ENCODE data around the gene SMARCAD1.
"Not testable (repeated sequence)": the region's sequence is repeated elsewhere in the genome, so short reads cannot be mapped to it uniquely, and the experiment has no call there.

Gene SMARCAD1

DNA sequence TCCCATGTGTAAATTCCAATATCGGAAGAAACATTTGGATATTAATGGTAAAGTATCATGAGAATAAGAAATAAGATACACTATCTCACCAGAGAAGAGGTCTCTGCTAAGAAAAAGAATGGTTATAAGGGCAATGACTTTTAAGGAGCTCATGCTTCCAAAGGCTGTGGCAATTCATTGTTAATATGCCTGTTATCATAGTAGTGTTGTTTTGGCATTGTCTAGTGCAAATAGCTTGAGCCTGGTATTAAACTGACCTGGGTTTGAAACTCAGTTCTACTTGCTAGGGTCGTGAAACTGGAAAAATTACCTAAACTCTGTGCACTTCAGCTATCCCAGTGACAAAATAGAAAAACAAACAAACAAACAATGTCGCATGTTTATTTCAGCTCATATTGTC lies 126.2 kb downstream of the SMARCAD1 start:
- no peak for DNase-seq (ENCODE audit: low read depth)
- TF ChIP-seq, protein P1, sequence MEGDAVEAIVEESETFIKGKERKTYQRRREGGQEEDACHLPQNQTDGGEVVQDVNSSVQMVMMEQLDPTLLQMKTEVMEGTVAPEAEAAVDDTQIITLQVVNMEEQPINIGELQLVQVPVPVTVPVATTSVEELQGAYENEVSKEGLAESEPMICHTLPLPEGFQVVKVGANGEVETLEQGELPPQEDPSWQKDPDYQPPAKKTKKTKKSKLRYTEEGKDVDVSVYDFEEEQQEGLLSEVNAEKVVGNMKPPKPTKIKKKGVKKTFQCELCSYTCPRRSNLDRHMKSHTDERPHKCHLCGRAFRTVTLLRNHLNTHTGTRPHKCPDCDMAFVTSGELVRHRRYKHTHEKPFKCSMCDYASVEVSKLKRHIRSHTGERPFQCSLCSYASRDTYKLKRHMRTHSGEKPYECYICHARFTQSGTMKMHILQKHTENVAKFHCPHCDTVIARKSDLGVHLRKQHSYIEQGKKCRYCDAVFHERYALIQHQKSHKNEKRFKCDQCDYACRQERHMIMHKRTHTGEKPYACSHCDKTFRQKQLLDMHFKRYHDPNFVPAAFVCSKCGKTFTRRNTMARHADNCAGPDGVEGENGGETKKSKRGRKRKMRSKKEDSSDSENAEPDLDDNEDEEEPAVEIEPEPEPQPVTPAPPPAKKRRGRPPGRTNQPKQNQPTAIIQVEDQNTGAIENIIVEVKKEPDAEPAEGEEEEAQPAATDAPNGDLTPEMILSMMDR (IDR thresholded peaks at IDR 0.05; ENCODE audit: insufficient read depth, low read depth, low read length, missing control alignments) = no peak
- no peak overlapping the region for H3K4me3 ChIP-seq (ENCODE audit: low read length)

DNA sequence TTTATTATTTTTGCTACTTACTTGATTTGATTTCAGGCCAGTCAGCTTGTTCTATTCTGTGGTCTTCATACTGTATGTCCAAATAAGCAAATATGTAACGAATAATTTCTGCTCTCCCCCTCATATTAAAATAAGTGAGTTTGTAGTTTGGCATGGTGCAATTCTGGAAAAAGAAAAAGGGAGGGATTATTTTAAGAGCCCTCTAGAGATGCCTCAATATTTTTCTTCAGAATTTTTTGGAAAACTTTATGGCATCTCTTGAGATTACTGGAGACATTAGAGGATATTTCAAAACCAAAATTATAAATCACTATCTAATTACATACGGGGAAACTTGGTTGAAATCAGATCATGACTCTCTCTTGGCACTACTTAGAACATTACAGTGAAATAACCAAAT lies 126.8 kb downstream of the SMARCAD1 start:
- TF ChIP-seq, protein P1 (IDR thresholded peaks at IDR 0.05; ENCODE audit: insufficient read depth, low read depth, low read length, missing control alignments) = no peak
- H3K4me3 ChIP-seq (ENCODE audit: low read length) = no peak overlapping the region
- DNase-seq (ENCODE audit: low read depth) = no peak

DNA sequence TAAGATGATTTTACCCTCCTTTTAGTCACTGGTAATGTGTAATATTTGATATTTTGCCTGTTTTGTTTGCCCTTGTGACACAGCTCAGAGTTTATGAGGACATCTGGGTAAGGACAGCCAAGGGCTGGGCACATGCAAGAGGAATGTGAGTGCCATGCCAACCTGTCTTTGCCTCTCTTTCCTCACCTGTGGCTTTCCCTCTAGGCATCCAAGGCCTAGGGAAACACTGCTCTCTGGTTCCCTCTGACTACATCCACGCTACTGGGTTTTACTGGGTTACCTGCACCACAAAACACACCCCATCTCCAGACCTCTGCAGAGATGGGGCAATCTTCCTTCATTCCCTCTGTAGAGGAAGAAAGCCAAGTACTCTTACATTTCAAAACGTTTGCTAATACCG lies 127.3 kb downstream of the SMARCAD1 start:
- peak; percentile 6 for DNase-seq (ENCODE audit: low read depth)
- no peak overlapping the region for H3K4me3 ChIP-seq (ENCODE audit: low read length)
- TF ChIP-seq, protein P1 (IDR thresholded peaks at IDR 0.05; ENCODE audit: insufficient read depth, low read depth, low read length, missing control alignments) = no peak

DNA sequence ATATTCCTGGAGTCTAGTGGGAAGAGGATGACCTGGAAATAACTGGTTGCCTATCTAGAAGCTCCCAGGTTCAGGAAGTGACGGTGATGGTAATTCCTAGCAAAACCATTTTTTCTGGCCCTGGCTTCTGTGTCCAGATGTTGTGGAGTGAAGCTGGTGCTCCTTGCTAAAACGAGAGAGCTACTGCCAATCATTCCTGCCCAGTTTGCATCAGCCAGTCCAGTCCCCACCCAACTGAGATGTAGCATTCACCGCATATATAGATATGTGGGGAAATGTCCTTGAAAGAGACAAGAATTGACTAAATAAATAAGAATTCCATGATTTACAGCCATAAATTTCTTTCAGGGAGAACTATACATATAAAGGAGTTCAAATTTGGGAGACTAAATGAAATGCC lies 128.6 kb downstream of the SMARCAD1 start:
- no peak overlapping the region for H3K4me3 ChIP-seq (ENCODE audit: low read length)
- TF ChIP-seq, protein P1 (IDR thresholded peaks at IDR 0.05; ENCODE audit: insufficient read depth, low read depth, low read length, missing control alignments) = no peak
- DNase-seq (ENCODE audit: low read depth) = no peak

DNA sequence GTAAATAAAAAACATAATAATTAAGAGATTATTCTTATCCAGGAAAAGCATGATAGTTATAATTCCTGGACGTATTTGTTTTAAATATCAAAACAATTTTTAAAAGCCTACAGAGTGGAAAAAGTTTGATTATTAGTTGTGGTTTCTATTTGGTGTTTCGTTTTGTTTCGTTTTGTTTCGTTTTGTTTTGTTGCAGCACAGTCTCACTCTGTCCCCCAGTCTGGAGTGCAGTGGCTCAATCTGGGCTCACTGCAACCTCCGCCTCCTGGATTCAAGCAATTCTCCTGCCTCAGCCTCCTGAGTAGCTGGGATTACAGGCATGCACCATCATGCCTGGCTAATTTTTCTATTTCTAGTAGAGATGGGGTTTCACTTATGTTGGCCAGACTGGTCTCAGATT lies 129.1 kb downstream of the SMARCAD1 start:
- DNase-seq (ENCODE audit: low read depth); H3K4me3 ChIP-seq (ENCODE audit: low read length): not testable (repeated sequence)

DNA sequence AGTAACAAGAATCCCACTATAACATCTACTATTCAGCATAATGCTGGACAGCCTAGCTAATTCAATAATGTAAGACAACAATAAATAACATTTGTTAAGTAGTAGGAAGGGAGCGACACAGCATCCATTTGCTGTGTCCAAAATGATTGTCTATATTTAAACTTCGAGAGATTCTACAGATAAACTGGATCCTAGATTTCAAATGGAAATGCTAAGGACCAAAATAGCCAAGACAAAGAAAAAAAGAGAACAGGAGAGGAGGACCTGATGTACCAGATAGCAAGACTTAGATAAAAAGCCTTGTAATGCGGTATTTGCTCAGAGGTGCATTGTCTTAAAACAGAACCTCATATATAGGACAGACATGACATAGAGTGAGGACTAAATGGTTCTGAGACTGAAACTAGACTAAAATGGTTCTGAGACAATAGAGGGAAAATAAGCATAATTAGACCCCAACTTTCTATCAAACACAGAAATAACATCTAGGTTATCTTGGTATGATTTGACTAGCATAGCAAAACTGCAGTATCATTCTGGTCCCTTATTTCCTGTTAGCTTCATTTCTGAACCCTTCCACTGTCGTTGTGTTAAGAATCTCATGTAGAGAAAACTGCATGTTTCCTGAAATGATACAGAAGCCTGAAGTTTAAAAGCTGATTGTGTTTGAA lies 131.2 kb downstream of the SMARCAD1 start:
- TF ChIP-seq, protein P1 (IDR thresholded peaks at IDR 0.05; ENCODE audit: insufficient read depth, low read depth, low read length, missing control alignments) = no peak
- DNase-seq (ENCODE audit: low read depth) = no peak
- no peak overlapping the region for H3K4me3 ChIP-seq (ENCODE audit: low read length)

DNA sequence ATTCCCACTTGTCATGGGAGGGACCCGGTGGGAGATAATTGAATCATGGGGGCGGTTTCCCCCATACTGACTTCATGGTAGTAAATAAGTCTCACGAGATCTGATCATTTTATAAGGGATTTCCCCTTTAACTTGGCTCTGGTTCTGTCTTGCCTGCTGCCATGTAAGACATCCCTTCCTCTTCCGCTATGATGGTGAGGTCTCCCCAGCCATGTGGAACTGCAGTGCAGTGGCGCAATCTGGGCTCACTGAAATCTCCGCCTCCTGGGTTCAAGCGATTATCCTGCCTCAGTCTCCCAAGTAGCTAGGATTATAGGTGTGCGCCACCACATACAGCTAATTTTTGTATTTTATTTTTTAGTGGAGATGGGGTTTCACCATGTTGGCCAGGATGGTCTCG lies 132.1 kb downstream of the SMARCAD1 start:
- TF ChIP-seq, protein P1 (IDR thresholded peaks at IDR 0.05; ENCODE audit: insufficient read depth, low read depth, low read length, missing control alignments) = no peak
- H3K4me3 ChIP-seq (ENCODE audit: low read length) = no peak overlapping the region
- no peak for DNase-seq (ENCODE audit: low read depth)

Data from epithelial cell of esophagus (primary cell).